ENCODE data around the gene SEPHS2. TPM values are rescaled to one million over a fixed set of nuclear protein-coding genes. Genes with fewer than 3 reads are reported as not detected.
"Not testable (repeated sequence)": the region's sequence is repeated elsewhere in the genome, so short reads cannot be mapped to it uniquely, and the experiment has no call there.

The SEPHS2 gene
- total RNA-seq, 1 experiment from 2014 or later, result 51.9 TPM

- Mint-ChIP-seq H3K4me1 (ENCODE audit: insufficient read depth, unreplicated experiment) (peaks cover 8% of the 10 kb centered on the region), H3K9me3 (ENCODE audit: unreplicated experiment) (no peaks in the 10 kb centered on the region), H3K27me3 (ENCODE audit: insufficient read depth, unreplicated experiment) (no peaks in the 10 kb centered on the region), H3K4me3 (ENCODE audit: unreplicated experiment) (no peak overlapping the region), H3K27ac (ENCODE audit: low read depth, unreplicated experiment) (no peak overlapping the region), H3K36me3 (ENCODE audit: insufficient read depth, unreplicated experiment) (no peaks in the 10 kb centered on the region)
- ChIA-PET POLR2A (interaction anchor here (0.9 to 1.3 kb wide), 2 partner anchors 18 to 25 kb away, joined by 3 read pairs; partner anchors contain the start of gene SEPHS2), CTCF (no interaction called here)
- intact Hi-C loops (cut with micrococcal nuclease), result no loop called here
- DNase-seq (ENCODE audit: unreplicated experiment), result no peak
- BruUV-seq (replicated peaks), result no TSS peak
- TF ChIP-seq, protein P1, sequence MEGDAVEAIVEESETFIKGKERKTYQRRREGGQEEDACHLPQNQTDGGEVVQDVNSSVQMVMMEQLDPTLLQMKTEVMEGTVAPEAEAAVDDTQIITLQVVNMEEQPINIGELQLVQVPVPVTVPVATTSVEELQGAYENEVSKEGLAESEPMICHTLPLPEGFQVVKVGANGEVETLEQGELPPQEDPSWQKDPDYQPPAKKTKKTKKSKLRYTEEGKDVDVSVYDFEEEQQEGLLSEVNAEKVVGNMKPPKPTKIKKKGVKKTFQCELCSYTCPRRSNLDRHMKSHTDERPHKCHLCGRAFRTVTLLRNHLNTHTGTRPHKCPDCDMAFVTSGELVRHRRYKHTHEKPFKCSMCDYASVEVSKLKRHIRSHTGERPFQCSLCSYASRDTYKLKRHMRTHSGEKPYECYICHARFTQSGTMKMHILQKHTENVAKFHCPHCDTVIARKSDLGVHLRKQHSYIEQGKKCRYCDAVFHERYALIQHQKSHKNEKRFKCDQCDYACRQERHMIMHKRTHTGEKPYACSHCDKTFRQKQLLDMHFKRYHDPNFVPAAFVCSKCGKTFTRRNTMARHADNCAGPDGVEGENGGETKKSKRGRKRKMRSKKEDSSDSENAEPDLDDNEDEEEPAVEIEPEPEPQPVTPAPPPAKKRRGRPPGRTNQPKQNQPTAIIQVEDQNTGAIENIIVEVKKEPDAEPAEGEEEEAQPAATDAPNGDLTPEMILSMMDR (IDR thresholded peaks at IDR 0.05; ENCODE audit: unreplicated experiment), result no peak
Measured at GRCh38 chr16:30470632-30470995, 24.9 kb upstream of the SEPHS2 start.

GRCh38 chr16:30470170-30470512, 24.5 kb upstream of the SEPHS2 start:
- H3K36me3 Mint-ChIP-seq (ENCODE audit: insufficient read depth, unreplicated experiment), result no peaks in the 10 kb centered on the region

DNA sequence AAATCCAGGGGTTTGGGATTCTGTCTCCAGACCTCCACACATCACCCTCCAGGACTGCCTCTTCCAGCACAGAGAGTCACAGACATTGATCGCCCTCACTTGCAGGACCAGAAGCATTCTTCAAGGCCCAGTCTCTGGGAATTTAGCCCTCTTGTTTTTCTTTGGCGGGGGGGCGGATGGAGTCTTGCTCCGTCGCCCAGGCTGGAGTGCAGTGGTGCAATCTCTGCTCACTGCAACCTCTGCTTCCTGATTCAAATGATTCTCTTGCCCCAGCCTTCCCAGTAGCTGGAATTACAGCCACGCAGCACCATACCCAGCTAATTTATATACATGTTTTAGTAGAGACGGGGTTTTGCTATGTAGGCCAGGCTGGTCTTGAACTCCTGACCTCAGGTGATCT, 18.4 kb upstream of the SEPHS2 start:
- no peak overlapping the region for H3K4me3 Mint-ChIP-seq (ENCODE audit: unreplicated experiment)
- ChIA-PET POLR2A (interaction anchor here (0.6 kb wide), 1 partner anchor 16 kb away, joined by 5 read pairs; no protein-coding TSS in a partner anchor), CTCF (interaction anchor here (0.7 kb wide), 1 partner anchor 51 kb away, joined by 6 read pairs; no protein-coding TSS in a partner anchor)
- H3K36me3 Mint-ChIP-seq (ENCODE audit: insufficient read depth, unreplicated experiment), result no peaks in the 10 kb centered on the region
- H3K9me3 Mint-ChIP-seq (ENCODE audit: unreplicated experiment), result no peaks in the 10 kb centered on the region
- no peak overlapping the region for H3K27ac Mint-ChIP-seq (ENCODE audit: low read depth, unreplicated experiment)
- TF ChIP-seq, protein P1 (IDR thresholded peaks at IDR 0.05; ENCODE audit: unreplicated experiment), result no peak
- BruUV-seq (replicated peaks), result no TSS peak
- H3K4me1 Mint-ChIP-seq (ENCODE audit: insufficient read depth, unreplicated experiment), result no peaks in the 10 kb centered on the region
- intact Hi-C loops (cut with micrococcal nuclease), result no loop called here
- H3K27me3 Mint-ChIP-seq (ENCODE audit: insufficient read depth, unreplicated experiment), result no peaks in the 10 kb centered on the region
- no peak for DNase-seq (ENCODE audit: unreplicated experiment)

More at GRCh38 chr16:30470170-30470512, 24.5 kb upstream of the SEPHS2 start:
- Mint-ChIP-seq H3K27ac (ENCODE audit: low read depth, unreplicated experiment) (peak overlapping the region; percentile 77), H3K9me3 (ENCODE audit: unreplicated experiment) (no peaks in the 10 kb centered on the region), H3K4me1 (ENCODE audit: insufficient read depth, unreplicated experiment) (peaks cover 8% of the 10 kb centered on the region), H3K4me3 (ENCODE audit: unreplicated experiment) (no peak overlapping the region), H3K27me3 (ENCODE audit: insufficient read depth, unreplicated experiment) (no peaks in the 10 kb centered on the region)
- no peak for DNase-seq (ENCODE audit: unreplicated experiment)
- BruUV-seq (replicated peaks), result no TSS peak
- TF ChIP-seq, protein P1 (IDR thresholded peaks at IDR 0.05; ENCODE audit: unreplicated experiment), result no peak
- intact Hi-C loops (cut with micrococcal nuclease), result no loop called here
- ChIA-PET POLR2A (interaction anchor here (0.9 kb wide), 1 partner anchor 19 kb away, joined by 3 read pairs; no protein-coding TSS in a partner anchor), CTCF (no interaction called here)

- H3K27ac Mint-ChIP-seq (ENCODE audit: low read depth, unreplicated experiment), result not testable (repeated sequence)
Measured at GRCh38 chr16:30461426-30461825, 15.8 kb upstream of the SEPHS2 start.

DNA sequence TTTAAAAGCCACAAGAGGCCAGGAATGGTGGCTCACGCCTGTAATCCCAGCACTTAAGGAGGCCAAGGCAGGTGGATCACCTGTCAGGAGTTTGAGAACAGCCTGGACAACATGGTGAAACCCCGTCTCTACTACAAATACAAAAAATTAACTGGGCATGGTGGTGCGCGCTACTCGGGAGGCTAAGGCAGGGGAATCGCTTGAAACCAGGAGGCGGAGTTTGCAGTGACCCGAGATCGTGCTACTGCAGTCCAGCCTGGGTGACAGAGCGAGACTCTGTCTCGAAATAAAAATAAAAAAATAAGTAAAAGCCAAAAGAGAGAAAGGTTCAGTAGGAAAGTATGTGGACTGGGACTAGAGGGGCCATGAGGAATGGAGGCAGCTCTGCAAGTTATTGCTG, 13.8 kb upstream of the SEPHS2 start:
- ChIA-PET POLR2A (no interaction called here), CTCF (no interaction called here)
- BruUV-seq (replicated peaks), result no TSS peak
- intact Hi-C loops (cut with micrococcal nuclease), result no loop called here
- TF ChIP-seq, protein P1 (IDR thresholded peaks at IDR 0.05; ENCODE audit: unreplicated experiment), result no peak
- H3K4me1 Mint-ChIP-seq (ENCODE audit: insufficient read depth, unreplicated experiment), result no peaks in the 10 kb centered on the region
- no peaks in the 10 kb centered on the region for H3K36me3 Mint-ChIP-seq (ENCODE audit: insufficient read depth, unreplicated experiment)
- no peaks in the 10 kb centered on the region for H3K27me3 Mint-ChIP-seq (ENCODE audit: insufficient read depth, unreplicated experiment)
- H3K9me3 Mint-ChIP-seq (ENCODE audit: unreplicated experiment), result no peaks in the 10 kb centered on the region
- no peak overlapping the region for H3K4me3 Mint-ChIP-seq (ENCODE audit: unreplicated experiment)
- DNase-seq (ENCODE audit: unreplicated experiment), result no peak
- no peak overlapping the region for H3K27ac Mint-ChIP-seq (ENCODE audit: low read depth, unreplicated experiment)

More at GRCh38 chr16:30461426-30461825, 15.8 kb upstream of the SEPHS2 start:
- ChIA-PET CTCF (interaction anchor here (0.7 to 1.6 kb wide), 4 partner anchors 12 to 419 kb away, joined by 3 to 7 read pairs (median 4); partner anchors contain the start of gene PRR14), POLR2A (interaction anchor here (0.5 kb wide), 1 partner anchor 123 kb away, joined by 3 read pairs; no protein-coding TSS in a partner anchor)
- H3K9me3 Mint-ChIP-seq (ENCODE audit: unreplicated experiment); H3K27me3 Mint-ChIP-seq (ENCODE audit: insufficient read depth, unreplicated experiment); DNase-seq (ENCODE audit: unreplicated experiment); H3K36me3 Mint-ChIP-seq (ENCODE audit: insufficient read depth, unreplicated experiment); H3K4me1 Mint-ChIP-seq (ENCODE audit: insufficient read depth, unreplicated experiment); H3K4me3 Mint-ChIP-seq (ENCODE audit: unreplicated experiment); BruUV-seq (replicated peaks); intact Hi-C loops (cut with micrococcal nuclease): not testable (repeated sequence)

All from MCF 10A (cell line).